ENCODE data around the gene MFSD12.

- TF ChIP-seq POLR2A (IDR thresholded peaks at IDR 0.05) (no peak), CTCF (IDR thresholded peaks at IDR 0.05) (no peak)
These were observed 38.7 kb downstream of the MFSD12 start for GRCh38 chr19:3518659-3519058.
